HG03095 (cell line): ENCODE measurements around the gene BMPER.

Experiments used
- ATAC-seq: cut with Tn5 transposase; IDR thresholded peaks from one replicate; pipeline ENCODE4 v1.9.1; 2021; ENCODE audit warnings: moderate library complexity; ENCODE audit not compliant: unreplicated experiment

Gene BMPER

DNA sequence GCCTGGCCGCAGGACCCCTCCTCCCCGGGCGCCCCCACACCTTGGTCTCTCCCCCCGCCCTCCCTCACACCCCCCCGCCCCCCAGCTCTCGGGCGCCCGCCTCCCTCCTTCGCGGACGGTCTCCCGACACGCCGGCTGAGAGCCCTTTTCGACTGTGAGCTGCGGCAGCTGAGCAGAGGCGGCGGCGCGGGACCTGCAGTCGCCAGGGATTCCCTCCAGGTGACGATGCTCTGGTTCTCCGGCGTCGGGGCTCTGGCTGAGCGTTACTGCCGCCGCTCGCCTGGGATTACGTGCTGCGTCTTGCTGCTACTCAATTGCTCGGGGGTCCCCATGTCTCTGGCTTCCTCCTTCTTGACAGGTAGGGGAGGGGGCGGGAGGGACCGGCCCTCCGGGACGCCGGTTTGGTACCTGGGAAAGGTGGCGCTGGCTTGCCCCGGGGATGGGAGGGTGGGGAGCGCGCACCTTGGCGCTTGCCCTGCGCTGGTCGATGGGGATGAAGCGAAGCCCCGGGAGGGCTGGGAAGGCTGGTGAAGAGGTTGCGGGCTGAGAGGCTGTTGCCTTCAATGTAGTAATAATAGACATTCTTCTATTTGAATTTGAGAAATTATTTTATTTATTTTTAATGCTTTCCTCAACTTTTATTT lies at the start of gene BMPER:
BMPER (plus strand) TSS at position 151 of the 644 bp plus-strand sequence; CDS start at position 226, 75 bp downstream.
- no peak for ATAC-seq

DNA sequence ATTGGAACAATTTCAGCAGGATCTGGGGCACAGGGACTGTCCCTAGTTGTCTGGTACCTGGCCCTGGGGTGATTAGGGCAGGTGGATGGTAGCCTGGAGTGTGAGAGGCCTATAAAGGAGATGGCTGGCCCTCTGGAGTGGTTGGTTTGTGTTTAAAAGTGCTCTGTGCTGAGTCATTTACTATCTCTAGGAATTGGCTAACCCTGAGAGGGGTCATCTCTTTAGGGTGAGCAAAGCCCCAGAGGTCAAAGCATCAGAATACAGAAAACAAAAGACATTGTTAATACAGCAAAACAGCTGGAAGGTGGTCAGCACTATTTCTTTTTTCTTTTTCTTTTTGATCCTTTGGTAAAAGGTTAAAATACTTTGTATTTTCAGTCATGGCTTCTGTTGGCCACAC lies 43.4 kb upstream of the BMPER start:
- no peak for ATAC-seq

DNA sequence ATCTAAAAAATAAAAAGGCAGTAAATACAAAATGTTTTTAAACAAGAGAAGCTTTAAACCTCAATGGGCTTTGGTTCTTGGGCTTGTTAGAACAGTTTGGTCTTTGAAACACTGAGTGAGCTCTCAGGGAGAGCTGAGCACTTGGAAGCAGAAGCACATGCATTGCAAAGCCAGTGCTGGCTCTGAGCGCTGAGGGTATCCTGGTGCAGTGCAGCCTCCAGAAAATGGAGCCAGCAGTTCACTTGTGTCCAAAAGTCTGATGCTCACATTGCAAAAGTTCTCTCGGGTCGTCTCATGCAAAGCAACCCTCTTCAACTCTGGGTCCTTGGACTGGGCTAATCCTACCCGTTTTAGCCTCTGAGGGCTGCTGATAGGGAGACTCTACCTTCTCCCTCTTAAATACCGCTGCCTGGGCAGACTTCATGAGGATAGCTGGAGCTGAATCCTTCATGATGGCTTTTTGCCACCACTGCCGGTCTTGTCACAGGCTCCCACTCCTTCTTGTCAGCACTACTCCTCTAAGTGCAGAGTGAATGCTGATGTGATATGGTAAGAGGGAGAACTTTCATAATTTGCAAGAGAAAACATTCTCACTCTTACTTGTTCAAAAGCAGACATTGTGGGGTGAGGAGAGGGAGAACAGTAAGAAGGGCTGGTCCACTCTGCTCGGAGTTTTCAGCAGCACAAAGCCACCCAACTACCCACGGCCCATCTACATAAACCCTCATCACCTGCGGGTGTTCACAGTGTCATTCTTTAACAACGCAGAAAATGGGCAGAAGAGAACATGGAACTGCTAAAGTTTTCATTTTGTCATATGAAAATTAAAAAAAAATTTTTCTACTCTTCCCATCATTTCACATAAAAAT lies 42.2 kb upstream of the BMPER start:
- no peak for ATAC-seq

DNA sequence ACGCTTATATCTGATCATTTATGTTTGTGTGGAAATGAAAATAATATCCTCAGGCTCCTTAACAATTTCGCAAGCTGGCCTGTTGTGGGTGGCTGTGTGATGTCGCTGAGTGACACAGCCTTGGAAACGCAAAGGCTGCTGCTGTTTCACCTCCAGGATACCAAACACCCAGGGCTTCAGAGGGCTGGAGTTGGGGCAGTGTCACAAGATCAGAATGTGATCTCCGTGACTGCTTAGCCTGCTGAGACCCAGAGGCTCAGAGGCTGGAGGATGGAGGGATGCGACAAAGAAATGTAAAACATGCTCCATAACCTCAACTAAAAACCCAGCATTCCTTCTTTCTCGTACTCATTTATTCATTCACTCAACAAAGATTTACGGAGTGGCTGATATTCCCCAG lies 37.2 kb upstream of the BMPER start:
- no peak for ATAC-seq

DNA sequence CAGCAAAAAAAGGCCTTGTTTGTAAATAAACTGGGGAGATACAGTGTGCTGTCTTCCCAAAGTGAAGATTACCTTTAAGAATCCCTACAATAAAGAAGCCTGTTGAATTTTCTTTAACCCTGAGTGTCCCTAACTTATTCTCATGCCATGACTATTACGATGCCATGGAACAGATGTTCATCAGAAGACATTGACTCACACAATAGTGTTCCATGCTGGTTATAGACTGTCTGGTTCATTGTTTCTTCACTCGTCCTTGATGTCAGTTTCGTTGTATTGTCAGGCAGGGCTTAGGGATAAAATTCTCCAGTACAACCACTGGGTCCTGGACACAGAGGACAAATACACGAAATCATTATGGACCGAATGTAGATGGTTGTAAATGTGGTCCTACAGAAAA lies 36.2 kb upstream of the BMPER start:
- ATAC-seq: no peak

DNA sequence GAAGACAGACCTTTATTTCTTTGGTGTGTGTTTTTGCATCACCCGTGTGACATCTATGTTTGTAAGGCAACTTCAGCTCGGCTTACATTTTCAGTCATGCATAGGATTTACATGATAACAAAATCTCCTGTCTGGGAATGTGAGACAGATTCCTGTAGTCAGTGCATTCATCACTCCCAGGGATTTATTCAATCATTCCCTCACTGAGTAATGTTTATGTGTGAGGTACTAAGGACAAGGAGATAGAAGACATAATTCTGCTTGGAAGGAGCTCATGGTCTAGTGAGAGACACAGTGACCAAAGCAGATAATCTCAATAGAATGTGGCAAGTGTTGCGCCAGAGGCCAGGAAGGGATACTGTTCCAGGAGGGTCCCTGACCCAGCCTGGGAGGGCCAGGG lies 35.2 kb upstream of the BMPER start:
- ATAC-seq: no peak

DNA sequence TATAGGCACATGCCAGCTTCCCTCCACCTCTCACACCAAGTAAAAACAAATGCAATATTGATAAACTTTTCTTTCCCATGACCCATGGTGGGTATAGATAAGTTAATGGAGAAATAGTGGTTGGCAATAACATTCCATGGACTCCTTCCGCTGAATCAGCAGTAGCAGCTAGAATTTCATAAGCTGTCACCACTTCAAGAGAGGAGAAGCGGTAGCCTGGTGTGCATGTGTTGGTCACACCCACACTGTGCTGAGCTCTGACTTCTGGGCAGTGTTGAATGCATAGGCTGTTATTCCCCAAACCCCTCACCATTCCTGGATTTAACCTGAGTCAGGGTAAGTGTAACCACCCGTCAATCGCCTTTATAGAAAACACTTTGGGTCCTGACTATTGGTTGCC lies 32.5 kb upstream of the BMPER start:
- ATAC-seq: no peak

DNA sequence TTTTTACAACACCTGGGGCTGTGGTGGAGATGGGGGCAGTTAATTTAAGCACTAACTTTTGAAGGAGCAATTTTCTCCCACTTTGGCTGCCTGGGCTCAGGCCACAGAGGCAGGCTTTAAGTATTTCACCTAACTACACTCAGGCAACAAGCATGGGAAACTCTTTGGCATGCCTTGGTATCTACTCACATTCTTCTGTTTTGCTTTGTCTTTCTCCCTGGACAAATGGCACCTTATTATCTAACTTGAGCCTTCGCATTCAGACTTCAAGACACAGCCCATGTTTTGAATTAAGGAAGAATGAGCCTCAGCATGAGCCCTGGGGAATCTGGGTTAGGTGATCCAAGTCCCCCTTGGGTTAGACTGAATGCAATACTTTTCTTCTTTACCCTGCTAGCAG lies 31.8 kb upstream of the BMPER start:
- ATAC-seq: no peak

DNA sequence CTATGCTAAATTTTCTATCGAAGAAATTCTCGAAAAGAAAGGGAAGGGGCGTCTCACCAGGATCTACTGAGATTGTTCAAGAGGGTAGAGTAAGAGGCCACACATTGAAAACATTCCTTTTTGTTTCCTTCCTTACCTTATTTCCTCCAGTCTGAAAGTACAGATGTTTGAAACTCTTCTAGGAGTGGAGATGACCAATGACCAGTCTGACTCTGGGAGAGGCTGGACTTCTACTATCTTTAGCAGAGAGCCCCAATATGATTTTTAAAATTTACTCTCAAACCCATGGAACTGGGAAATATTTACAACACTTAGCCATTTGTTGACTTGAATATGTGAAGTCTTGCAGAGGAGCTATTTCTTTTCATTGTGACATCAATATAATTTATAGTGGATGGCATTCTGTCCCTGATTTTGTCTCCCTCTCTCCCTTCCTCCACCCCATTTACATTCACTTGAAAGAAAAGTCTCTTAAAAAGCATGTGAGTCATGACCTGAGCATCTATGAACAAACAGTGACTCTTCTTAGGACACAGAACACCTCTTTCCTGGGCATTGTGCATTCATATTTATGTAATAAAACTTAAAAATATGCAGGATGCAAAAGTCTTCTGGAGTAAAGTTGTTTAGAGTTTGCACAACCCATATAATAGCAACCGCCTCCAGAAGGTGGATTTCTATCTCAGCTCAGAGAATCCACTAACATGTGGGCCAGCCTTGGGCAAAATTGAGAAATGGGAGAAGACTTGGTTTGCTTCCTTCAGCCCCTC lies 31.2 kb upstream of the BMPER start:
- ATAC-seq: no peak

DNA sequence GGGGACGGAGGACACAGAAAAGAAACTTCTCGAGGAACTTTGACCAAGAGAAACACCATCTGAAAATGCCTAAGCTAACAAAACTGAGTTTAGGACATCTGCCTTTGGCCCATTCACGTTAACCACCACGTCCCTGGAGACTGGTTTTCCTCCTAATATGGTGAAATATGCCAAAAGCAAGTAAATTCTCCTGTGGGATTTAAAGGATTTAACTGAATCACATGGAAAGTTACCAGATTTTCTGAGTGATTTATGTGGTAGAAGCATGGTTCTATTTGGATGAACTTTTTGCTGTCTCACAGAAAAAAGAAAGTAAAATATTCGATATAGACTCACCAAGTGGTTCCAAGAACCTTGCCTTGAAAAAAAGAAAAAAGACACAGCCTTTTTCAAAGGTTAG lies 30.4 kb upstream of the BMPER start:
- no peak for ATAC-seq

DNA sequence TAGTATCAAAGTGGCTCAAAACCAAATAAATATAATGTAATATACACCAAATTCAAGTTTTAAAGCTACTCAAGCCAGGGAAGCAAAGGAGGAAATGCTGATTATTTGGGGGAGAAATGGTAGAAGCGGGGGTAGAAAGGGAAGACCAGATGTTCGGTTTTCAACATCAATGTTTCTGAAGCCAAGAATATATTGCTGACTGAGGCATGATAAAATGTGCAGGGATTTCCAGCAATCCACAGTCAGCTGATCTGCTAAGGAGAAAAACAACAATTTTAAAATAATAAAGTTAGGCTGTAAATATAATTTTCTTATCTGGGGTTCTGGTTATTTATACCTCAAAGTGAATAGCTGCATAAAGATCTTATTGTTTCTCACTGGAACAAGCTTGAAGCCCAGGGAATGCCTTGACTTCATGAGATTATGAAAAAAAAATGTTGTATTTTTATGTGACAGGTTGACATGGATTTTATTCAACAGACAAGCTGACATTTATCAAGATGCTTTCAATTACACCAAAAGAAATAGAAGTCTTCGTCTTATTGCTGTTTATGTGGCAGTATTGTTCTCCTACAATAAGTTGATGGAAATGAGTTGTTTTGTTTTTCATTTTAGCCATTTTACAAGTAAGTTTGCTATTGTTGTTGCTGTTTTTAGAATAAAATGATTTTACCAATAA lies 28.6 kb upstream of the BMPER start:
- no peak for ATAC-seq

DNA sequence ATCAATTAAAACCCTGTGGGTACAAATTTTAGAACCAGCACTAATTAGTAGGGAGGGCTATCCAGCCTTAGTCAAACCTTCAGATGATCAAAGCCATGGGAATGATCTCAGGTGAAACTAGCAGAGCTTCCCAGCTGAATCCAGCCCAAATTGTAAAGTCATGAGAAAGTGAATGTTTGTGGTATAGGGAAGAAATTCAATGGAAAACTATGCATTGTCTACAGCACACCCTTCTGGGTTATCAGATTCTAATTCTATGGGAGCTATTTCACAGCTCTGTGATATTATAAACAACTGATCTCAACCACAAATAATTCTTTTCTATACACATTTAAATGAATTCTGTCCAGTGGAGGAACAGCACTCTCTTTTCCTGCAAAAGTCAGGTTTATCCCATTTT lies 24.6 kb upstream of the BMPER start:
- ATAC-seq: no peak

DNA sequence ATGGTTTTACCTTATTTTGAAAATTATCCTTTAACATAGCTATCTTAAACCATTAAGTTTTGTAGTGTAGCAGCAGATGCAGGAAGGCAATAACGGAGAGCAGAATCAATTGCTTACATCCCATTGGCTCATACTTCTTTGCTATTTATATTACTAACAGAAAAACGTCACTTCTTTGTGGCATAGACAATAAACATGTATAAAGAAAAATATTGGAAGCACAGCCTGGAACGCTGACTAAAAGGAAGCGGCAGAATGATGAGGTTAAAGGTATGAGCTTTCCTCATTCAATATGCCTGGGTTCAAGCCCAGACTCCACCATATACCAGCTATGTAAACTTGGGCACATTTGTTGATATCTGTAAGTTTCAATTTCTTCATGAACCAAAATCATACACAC lies 24.0 kb upstream of the BMPER start:
- no peak for ATAC-seq

DNA sequence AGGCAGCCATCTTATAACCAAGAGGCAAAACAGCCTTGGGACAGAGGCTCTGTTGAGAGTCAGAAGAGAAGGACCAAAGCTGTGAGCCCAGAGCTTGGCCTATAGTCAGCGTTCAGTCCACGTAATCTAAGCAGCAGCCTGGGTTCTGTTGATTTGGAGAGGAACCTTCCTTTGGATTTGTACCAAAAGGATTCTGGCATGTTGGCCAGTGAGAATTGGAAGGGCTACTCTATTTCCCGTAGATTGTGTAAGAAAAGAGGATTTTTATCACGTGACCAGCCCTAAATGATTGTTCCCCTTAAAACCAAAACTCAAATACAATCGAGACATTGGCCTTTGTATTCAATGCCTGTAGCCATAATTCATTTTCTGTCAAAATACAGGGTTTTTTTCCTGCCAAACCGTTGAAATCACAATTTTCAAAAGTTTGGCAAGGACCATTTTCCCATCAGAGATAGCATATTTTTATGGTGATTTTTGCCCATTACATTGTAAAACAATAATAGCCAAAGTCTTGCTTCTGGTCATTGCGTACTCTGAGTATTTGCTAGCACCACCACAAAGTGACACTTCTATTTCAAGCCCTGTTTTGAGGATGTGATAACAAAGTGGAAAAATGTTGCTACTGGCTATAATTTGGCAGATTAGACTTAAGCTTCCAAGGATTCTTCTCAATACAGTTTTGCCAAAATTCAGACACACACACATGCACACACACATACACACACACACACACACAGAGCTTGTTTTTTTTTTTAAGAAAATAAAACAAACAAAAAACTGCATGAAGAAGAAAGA lies 23.1 kb upstream of the BMPER start:
- no peak for ATAC-seq

DNA sequence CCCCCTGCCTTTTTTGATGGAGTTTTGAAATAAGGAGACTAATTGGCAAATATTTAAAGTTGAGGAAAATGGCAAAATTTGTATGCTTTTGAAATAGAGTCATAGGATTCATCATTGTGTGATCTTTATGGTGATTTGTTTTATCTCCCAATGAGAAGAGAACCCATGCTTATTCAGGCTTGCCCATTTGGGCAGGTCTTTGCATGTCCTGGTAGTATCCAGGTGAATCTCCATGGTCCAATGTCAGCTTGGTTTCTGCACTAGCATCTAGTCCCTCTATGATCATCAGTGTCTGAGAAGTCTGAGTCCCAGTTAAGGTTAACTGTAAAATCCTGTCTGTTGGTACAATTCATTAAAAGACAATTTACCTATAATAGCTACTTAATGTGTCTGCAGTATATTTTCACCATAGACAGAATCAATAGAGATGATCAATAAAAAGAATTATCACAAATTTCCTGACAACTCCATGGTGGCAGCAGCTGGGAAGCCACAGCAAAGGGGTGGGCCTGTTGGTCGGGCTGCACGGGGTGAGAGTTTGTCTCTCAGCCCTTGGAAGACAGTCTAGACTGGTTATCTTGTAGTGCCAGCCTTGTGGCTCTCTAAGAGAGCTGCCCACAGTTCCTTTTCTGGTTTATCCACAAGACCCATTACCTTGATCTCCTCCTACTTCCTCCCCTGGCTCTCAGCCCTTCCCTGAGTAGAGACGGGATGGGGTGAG lies 22.2 kb upstream of the BMPER start:
- no peak for ATAC-seq

DNA sequence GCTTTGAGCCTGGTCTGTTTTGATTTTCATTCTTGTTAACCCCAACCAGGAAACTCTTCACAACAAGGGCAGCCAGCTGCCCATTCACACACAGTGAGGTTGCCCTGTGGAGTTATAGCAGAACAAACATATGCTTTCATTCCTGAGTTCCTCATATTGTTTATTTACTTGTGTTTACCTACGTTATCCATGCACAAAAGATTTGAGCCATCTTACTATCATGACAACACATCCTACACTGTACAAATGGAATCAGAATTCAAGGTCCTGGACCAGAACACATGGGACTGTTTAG lies 21.7 kb upstream of the BMPER start:
- no peak for ATAC-seq

DNA sequence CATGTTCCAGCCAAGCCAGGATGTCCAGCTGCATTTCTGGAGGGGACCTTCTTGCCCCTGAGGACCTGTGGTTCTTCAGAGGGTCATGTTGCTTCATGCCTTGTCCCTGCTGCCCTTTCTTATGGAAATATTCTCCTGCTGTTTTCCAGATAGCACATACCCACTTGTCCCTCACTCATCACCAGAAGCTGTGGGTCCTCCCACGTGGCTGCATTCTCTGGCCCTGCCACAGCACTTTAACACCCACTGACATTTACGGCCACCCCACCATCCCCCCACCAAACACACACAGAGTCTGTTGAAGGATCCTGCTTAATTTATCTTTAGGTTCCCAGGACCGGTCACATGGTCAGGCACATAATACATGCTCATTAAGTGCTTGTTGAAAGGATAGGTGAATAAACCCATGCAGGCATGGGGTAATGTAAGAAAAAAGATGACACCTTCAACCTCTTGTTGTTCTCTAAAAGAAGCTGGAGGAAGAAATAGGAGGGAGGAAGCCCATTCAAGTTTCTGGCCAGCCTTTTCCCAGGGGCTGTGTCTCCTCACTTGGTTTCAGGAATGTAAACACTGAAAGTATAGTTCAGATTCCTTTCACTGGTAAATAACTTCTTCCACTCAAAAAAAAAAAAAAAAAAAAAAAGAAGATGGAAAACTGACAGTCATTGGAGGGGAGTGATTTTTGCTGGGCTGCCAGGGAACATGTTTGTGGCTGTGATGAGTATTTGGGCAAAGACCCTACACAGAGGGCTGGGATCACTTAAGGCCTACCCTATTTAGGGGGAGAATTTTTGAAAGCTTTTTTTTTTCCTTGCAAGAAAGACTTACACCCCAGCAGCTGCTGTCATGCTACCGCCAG lies 19.8 kb upstream of the BMPER start:
- ATAC-seq: no peak

DNA sequence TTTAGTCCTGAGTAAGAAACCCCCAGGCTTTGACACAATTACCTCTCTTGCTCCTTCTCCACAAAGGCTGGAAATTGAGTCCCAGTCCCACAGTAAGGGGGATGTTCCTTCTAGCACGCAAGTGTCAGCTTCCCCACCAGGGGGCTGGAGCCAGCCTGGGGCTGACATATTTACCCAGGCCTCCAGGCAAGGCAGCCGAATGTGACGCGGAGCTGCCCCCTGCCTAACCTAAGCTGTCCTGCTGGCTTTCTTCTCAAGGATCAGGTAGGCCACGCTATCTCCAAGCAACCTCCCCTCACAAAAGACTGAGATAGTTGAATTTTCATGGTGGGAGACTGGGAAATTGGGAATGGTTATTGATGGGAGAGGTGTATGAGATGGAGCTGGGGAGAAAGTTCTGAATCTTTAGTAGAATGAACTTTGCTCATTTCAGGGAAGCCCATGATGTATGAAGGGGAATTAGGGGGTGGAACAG lies 19.2 kb upstream of the BMPER start:
- no peak for ATAC-seq
